AG10803 (cell line): ENCODE measurements around the gene TTLL9.
A peak's percentile ranks its signal among the peaks of the same experiment; 100 is the strongest.

ENCODE experiments used
- DNase-seq: peaks from one replicate; pipeline ENCODE4 v3.0.0; 2010; ENCODE audit warnings: low read depth
- H3K4me3 ChIP-seq: 2 replicates; pipeline ENCODE4 v1.5.1; 2011; ENCODE audit warnings: mild to moderate bottlenecking, low read length, control low read depth
- CTCF ChIP-seq: conservative IDR thresholded peaks from 2 replicates; pipeline ENCODE4 v1.5.1; 2011; ENCODE audit warnings: mild to moderate bottlenecking, low read length, control low read depth, inconsistent platforms

Gene TTLL9

GRCh38 chr20:31966991-31967655 lies 96.7 kb downstream of the TTLL9 start:
- no peak overlapping the region for H3K4me3 ChIP-seq
- TF ChIP-seq CTCF: no peak
- no peak for DNase-seq

DNA sequence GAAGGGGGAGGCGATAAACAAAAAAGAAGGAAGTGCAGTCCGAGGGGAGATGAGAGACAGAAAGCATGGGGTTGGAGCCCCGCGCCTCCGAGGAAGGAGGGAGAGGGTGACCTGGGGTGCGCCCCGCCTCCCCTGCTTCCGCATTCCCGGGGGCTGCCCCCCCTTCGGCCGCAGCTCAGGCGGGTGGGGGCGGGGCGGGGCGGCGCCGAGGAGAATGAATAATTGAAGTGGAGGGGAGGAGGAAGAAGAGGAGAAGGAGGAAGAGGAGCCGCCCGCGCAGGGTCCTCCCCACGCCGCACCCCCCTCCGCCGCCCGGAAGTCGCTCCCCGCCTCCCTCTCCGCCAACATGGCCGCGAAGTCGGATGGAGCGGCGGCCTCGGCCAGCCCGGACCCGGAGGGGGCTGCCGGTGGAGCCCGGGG lies 97.4 kb downstream of the TTLL9 start, which contains the start of gene XKR7:
Gene XKR7 (plus strand): TSS at position 322 of the 420 bp plus-strand sequence. CDS start 25 bp downstream, at position 347.
- no peak within 1 kb of the TSS for H3K4me3 ChIP-seq
- no peak for TF ChIP-seq CTCF
- no peak for DNase-seq

- no peak overlapping the region for H3K4me3 ChIP-seq
- DNase-seq: peak; percentile 38
- no peak for TF ChIP-seq CTCF
Measured at GRCh38 chr20:31968291-31969126, 98.1 kb downstream of the TTLL9 start.

DNA sequence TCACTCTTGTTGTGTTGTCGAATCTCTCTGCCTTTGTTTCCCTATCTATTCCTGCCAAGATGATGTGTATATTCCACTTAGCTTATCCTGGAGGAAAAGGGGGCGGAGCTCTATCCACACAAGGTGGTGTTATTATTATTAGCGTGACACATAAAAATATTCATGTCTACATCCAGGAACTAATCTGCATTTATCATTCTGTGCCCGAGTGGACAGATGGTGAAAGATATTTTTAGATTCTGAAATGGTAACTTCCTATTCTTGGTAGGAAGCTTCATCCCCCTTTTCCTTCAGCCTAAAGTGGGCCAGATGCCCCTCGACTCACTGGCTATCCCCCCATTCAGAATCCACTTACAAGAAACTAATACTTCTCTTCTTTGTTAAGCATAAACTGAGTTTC lies 99.6 kb downstream of the TTLL9 start:
- no peak for TF ChIP-seq CTCF
- DNase-seq: no peak
- no peak overlapping the region for H3K4me3 ChIP-seq

DNA sequence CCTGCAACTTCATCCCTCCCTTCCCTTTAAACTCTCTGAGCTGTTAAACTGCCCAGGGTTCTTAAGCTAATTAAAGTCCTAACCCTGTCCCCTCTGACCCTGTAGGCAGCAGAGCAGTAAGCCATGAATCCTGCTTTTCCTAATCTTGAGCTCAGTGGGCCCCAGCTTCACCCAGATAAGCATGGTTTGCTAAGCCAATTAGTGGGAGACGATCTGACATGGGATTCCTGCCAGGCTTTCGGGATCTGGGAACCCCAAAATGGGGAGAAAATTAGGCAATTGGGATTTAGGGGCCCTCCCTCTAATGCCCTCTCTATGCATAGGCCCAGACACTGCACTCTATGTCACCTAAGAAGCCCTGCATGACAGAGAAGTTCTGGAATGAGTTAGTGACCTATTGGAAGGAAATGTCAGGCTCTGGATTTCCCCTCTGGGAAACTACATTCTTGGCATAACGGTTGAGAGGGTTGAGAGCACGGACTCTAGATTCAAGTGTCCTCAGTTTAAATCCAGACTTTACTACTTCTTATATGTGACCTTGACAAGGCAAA lies 102.1 kb downstream of the TTLL9 start:
- H3K4me3 ChIP-seq: no peak overlapping the region
- peak; percentile 3 for DNase-seq
- no peak for TF ChIP-seq CTCF

- TF ChIP-seq CTCF: no peak
- H3K4me3 ChIP-seq: no peak overlapping the region
- no peak for DNase-seq
Measured at GRCh38 chr20:31974296-31974695, 103.9 kb downstream of the TTLL9 start.
